SK-N-SH treated with all-trans-retinoic acid at 6 μM for 48 hours (cell line): ENCODE data around the gene PRSS33.

Experiments used
- ATAC-seq: fragments of 200-7000 bp; cut with Tn5 transposase; 3 replicates; pipeline ENCODE4 v1.9.1; 2020; ENCODE audit warnings: mild to moderate bottlenecking, moderate library complexity
- ARNTL ChIP-seq: fragments of 450-650 bp; formaldehyde crosslinking; IDR thresholded peaks from 2 replicates; pipeline ENCODE4 v1.5.0; 2020; ENCODE audit warnings: low read depth, mild to moderate bottlenecking, moderate library complexity, borderline replicate concordance
- BACH2 ChIP-seq: fragments of 250-450 bp; sonication (Bioruptor Pico); IDR thresholded peaks from 2 replicates; pipeline ENCODE4 v1.9.0; 2021; ENCODE audit warnings: mild to moderate bottlenecking, borderline replicate concordance
- CSDC2 ChIP-seq: fragments of 250-450 bp; sonication (Bioruptor Pico); IDR thresholded peaks from 2 replicates; pipeline ENCODE4 v1.5.0; 2020; ENCODE audit warnings: mild to moderate bottlenecking, moderate library complexity
- CSRNP3 ChIP-seq: fragments of 250-450 bp; sonication (Bioruptor Pico); IDR thresholded peaks from 2 replicates; pipeline ENCODE4 v1.5.1; 2021; ENCODE audit warnings: mild to moderate bottlenecking, moderate library complexity
- ESRRG ChIP-seq: fragments of 250-450 bp; sonication (Bioruptor Pico); IDR thresholded peaks from 2 replicates; pipeline ENCODE4 v1.6.1; 2021; ENCODE audit warnings: mild to moderate bottlenecking
- GLIS3 ChIP-seq: fragments of 250-450 bp; sonication (Bioruptor Pico); IDR thresholded peaks from 2 replicates; pipeline ENCODE4 v1.5.0; 2020; ENCODE audit warnings: mild to moderate bottlenecking, moderate library complexity
- ISL1 ChIP-seq: fragments of 250-450 bp; sonication (Bioruptor Pico); IDR thresholded peaks from 2 replicates; pipeline ENCODE4 v2.1.2; 2022; ENCODE audit warnings: mild to moderate bottlenecking, moderate library complexity
- OSR1 ChIP-seq: fragments of 250-450 bp; sonication (Bioruptor Pico); IDR thresholded peaks from 2 replicates; pipeline ENCODE4 v1.8.0; 2022; ENCODE audit warnings: moderate library complexity, mild to moderate bottlenecking, inconsistent platforms
- PATZ1 ChIP-seq: fragments of 250-450 bp; sonication (Bioruptor Pico); IDR thresholded peaks from 2 replicates; pipeline ENCODE4 v1.8.0; 2020; ENCODE audit warnings: mild to moderate bottlenecking, moderate library complexity, borderline replicate concordance
- RARB ChIP-seq: fragments of 250-450 bp; sonication (Bioruptor Pico); IDR thresholded peaks from 2 replicates; pipeline ENCODE4 v1.8.0; 2021; ENCODE audit warnings: mild to moderate bottlenecking, moderate library complexity
- TCF4 ChIP-seq: fragments of 250-450 bp; sonication (Bioruptor Pico); IDR thresholded peaks from 2 replicates; pipeline ENCODE4 v1.8.0; 2021; ENCODE audit warnings: mild to moderate bottlenecking, moderate library complexity, borderline replicate concordance
- TSHZ2 ChIP-seq: fragments of 250-450 bp; sonication (Bioruptor Pico); IDR thresholded peaks from 2 replicates; pipeline ENCODE4 v1.5.0; 2020; ENCODE audit warnings: mild to moderate bottlenecking, moderate library complexity
- ZC3H10 ChIP-seq: fragments of 250-450 bp; sonication (Bioruptor Pico); IDR thresholded peaks from 2 replicates; pipeline ENCODE4 v1.5.1; 2021; ENCODE audit warnings: mild to moderate bottlenecking, moderate library complexity
- ZFP3 ChIP-seq: fragments of 250-450 bp; sonication (Bioruptor Pico); IDR thresholded peaks from 2 replicates; pipeline ENCODE4 v1.5.0; 2020; ENCODE audit warnings: mild to moderate bottlenecking, moderate library complexity
- ZFP30 ChIP-seq: fragments of 450-650 bp; formaldehyde crosslinking; IDR thresholded peaks from 2 replicates; pipeline ENCODE4 v1.5.0; 2022; ENCODE audit warnings: mild to moderate bottlenecking, moderate library complexity
- ZNF8 ChIP-seq: fragments of 450-650 bp; formaldehyde crosslinking; IDR thresholded peaks from 2 replicates; pipeline ENCODE4 v1.5.0; 2020; ENCODE audit warnings: mild to moderate bottlenecking, moderate library complexity

PRSS33 gene

GRCh38 chr16:2836646-2837508 lies 49.5 kb upstream of the PRSS33 start (continued):
- no peak for TF ChIP-seq PATZ1 (CRISPR knock-in tag)
- TF ChIP-seq, all 23 proteins: peak for 0

- ATAC-seq: peak; percentile 79
- TF ChIP-seq CSRNP3 (CRISPR knock-in tag): no peak
- TF ChIP-seq OSR1 (CRISPR knock-in tag): 0 out of 2 replicates have a peak, but pooled peaks have one; percentile 40
- peak; percentile 86; the same call in 1 of the 2 replicates for TF ChIP-seq PATZ1 (CRISPR knock-in tag)
- no peak for TF ChIP-seq TSHZ2 (CRISPR knock-in tag)
- TF ChIP-seq, all 23 proteins: peak for 2
Measured at GRCh38 chr16:2835638-2836493, 48.5 kb upstream of the PRSS33 start.

GRCh38 chr16:2834968-2835367 lies 47.6 kb upstream of the PRSS33 start:
- TF ChIP-seq ZFP30: no peak
- no peak for TF ChIP-seq ARNTL
- TF ChIP-seq TCF4: no peak
- no peak for TF ChIP-seq CSRNP3 (CRISPR knock-in tag)
- TF ChIP-seq ISL1: no peak
- TF ChIP-seq CSDC2 (CRISPR knock-in tag): no peak
- no peak for TF ChIP-seq GLIS3 (CRISPR knock-in tag)
- no peak for TF ChIP-seq ZNF8 (CRISPR knock-in tag)
- no peak for TF ChIP-seq ESRRG (CRISPR knock-in tag)
- TF ChIP-seq ZC3H10 (CRISPR knock-in tag): no peak
- no peak for TF ChIP-seq ZFP3 (CRISPR knock-in tag)
- no peak for TF ChIP-seq BACH2 (CRISPR knock-in tag)
- TF ChIP-seq RARB (CRISPR knock-in tag): no peak
- no peak for TF ChIP-seq PATZ1 (CRISPR knock-in tag)
- no peak for ATAC-seq
